H54 (cell line): Measurements from ENCODE around the gene UBP1.
"Not testable (repeated sequence)": the region's sequence is repeated elsewhere in the genome, so short reads cannot be mapped to it uniquely, and the experiment has no call there.

ENCODE experiments used
- DNase-seq: peaks from one replicate; pipeline ENCODE4 v3.0.0; 2011; ENCODE audit warnings: low spot score, mixed read lengths; ENCODE audit not compliant: insufficient read length
- FAIRE-seq: peaks from 3 replicates; lab custom pipeline; 2011; peaks lifted over from hg19 to GRCh38; lab: Jason Lieb, UNC
- POLR2A ChIP-seq: IDR thresholded peaks from 2 replicates; pipeline ENCODE4 v1.6.1; 2011; ENCODE audit warnings: low read depth, mild to moderate bottlenecking, low read length

UBP1 gene

DNA sequence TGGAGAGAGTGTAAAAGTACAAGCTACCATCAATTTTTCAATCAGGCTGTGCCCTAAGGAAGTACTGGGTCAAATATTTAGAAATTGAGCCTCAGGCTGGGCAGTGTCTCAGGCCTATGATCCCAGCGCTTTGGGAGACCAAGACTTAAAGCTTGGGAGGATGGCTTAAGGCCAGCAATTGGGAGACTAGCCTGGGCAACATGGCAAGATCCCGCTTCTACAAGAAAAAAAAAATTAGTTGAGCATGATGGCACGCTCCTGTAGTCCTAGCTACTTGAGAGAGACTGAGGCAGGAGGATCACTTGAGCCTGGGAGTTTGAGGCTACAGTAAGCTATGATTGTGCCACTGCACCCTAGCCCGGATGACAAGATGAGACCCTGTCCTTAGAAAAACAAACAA lies 2.0 kb upstream of the UBP1 start:
- DNase-seq (no peak), FAIRE-seq (no peak)
- TF ChIP-seq POLR2A, result no peak

- no peak for FAIRE-seq
- no peak for TF ChIP-seq POLR2A
- peak; percentile 41 for DNase-seq
These were observed 1.2 kb upstream of the UBP1 start for GRCh38 chr3:33441225-33441976.

GRCh38 chr3:33439546-33440327 lies 468 bp downstream of the UBP1 start:
- FAIRE-seq, result no peak
- no peak for DNase-seq

GRCh38 chr3:33438881-33439545 lies 1.2 kb downstream of the UBP1 start:
- no peak for FAIRE-seq
- DNase-seq, result no peak
- TF ChIP-seq POLR2A, result no peak

More at GRCh38 chr3:33439546-33440327, 468 bp downstream of the UBP1 start:
- TF ChIP-seq POLR2A, result no peak; the same call in 1 of the 2 replicates

DNA sequence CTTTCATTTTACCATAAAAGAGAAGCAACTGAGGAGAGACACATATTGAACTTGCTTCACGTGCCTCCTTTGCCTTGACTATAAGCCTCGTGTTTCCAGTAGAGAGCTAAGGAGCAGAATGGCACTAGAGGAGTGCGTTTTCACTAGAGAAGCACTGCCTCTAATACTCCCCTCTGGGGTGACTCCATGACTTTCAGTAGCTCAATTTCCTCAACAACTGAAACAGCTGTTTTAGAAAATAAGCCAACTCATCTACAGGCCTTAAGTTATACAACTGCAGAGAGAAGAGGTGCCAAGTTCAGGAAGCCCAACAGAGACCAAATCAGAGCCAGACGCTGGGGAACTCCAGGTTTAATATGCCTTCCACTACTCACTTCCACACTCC lies 1.9 kb downstream of the UBP1 start:
- FAIRE-seq (no peak), DNase-seq (no peak)
- no peak for TF ChIP-seq POLR2A

DNA sequence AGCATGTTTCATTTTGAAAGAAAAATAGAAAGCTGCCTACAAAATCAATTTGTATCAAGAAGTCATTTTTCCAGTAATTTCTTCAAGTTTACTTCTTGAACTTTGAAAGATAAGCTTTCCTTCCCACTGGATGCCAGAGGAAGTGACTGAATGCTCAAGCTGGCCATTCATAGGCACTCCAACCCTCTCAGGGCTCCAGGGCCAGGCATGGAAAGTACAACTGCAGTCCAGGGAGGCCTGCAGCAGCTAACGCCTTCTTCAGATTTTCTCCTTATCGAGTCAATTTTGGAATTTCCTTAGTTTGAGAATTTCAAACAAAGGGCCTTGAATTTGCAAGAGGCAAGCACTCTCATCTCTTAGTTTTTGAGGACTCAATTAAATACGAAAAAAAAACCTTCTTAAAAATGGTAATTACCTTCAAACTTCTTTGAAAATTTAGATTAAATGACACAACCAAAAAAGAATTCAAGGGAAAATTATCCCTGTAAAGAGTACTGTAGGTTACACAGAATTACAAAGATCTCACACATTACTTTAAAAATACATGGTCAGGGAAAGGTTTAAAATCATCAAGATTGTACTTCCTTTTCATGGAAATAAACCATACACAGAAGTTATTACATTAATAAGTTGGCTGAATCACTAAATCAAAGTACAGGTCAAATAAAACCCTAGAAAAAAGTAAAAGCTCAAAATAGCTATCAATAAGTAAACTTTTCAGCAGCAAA lies 2.5 kb downstream of the UBP1 start:
- no peak for TF ChIP-seq POLR2A
- no peak for DNase-seq
- FAIRE-seq, result peak; percentile 75

DNA sequence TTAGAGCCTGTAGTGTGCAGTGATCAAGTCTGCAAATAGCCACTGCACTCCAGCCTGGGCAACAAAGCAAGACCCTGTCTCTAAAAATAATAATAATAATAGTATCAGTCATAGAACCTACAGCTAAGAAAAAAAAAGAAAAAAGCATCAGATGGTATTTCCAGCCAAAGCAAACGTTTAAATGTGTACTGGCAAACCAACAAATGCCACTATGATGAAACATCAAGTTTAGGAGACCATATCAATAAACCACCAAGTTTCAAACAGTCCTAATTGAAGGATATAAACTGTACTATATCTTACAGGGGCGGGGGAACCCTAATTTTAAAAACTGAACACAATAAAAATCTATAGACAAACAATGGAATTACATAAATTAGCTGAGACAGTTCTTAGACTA lies 6.4 kb downstream of the UBP1 start:
- DNase-seq (no peak), FAIRE-seq (no peak)
- TF ChIP-seq POLR2A, result no peak

GRCh38 chr3:33430571-33430970 lies 9.6 kb downstream of the UBP1 start:
- FAIRE-seq (no peak), DNase-seq (no peak)
- no peak for TF ChIP-seq POLR2A

GRCh38 chr3:33430061-33430460 lies 10.1 kb downstream of the UBP1 start:
- FAIRE-seq (no peak), DNase-seq (no peak)
- TF ChIP-seq POLR2A, result no peak

GRCh38 chr3:33429306-33429705 lies 10.9 kb downstream of the UBP1 start:
- not testable (repeated sequence) for DNase-seq, FAIRE-seq

GRCh38 chr3:33428734-33429133 lies 11.5 kb downstream of the UBP1 start:
- no peak for TF ChIP-seq POLR2A
- DNase-seq (no peak), FAIRE-seq (no peak)

DNA sequence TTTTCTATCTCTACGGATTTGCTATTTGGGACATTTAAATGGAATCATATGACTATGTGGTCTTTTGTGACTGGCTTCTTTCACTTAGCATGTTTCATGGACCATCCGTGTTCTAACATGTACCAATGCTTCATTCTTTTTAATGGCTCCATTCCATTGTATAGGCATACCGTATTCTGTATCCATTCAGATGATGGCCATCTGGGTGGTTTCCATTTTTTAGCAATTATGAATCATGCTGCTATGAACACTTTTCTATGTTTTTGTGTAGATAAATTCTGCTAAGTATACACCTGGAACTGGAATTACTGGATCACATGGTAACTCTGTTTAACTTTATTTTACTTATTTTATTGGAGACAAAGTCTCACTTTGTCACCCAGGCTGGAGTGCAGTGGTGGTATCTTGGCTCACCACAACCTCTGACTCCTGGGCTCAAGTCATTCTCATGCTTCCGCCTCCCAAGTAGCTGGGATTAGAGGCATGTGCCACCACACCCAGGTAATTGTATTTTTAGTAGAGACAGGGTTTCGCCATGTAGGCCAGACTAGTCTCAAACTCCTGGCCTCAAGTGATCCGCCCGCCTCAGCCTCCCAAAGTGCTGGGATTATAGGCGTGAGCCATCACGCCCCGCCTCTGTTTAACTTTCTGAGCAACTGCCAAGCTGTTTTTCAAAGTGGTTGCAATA lies 13.4 kb downstream of the UBP1 start:
- DNase-seq (no peak), FAIRE-seq (no peak)
- no peak for TF ChIP-seq POLR2A

- FAIRE-seq (no peak), DNase-seq (no peak)
- no peak for TF ChIP-seq POLR2A
These were observed 14.1 kb downstream of the UBP1 start for GRCh38 chr3:33426068-33426467.
